ENCODE results near the gene ZNF414.

The ZNF414 gene

GRCh38 chr19:8545743-8546142 lies 31.8 kb upstream of the ZNF414 start:
- DNase-seq (ENCODE audit: low read depth) = no peak
- TF ChIP-seq CTCF (conservative IDR thresholded peaks at IDR 0.05; ENCODE audit: control insufficient read depth, insufficient read depth, low read depth, low read length) = no peak
- H3K4me3 ChIP-seq (ENCODE audit: control insufficient read depth, low read depth, low read length) = no peak overlapping the region

- H3K4me3 ChIP-seq (ENCODE audit: control insufficient read depth, low read depth, low read length) = no peak overlapping the region
Measured at GRCh38 chr19:8544168-8544567, 30.2 kb upstream of the ZNF414 start.

GRCh38 chr19:8539621-8540149 lies 25.7 kb upstream of the ZNF414 start:
- no peak for TF ChIP-seq CTCF (conservative IDR thresholded peaks at IDR 0.05; ENCODE audit: control insufficient read depth, insufficient read depth, low read depth, low read length)
- no peak for DNase-seq (ENCODE audit: low read depth)
- H3K4me3 ChIP-seq (ENCODE audit: control insufficient read depth, low read depth, low read length) = no peak overlapping the region

More at GRCh38 chr19:8544168-8544567, 30.2 kb upstream of the ZNF414 start:
- TF ChIP-seq CTCF (conservative IDR thresholded peaks at IDR 0.05; ENCODE audit: control insufficient read depth, insufficient read depth, low read depth, low read length) = no peak
- DNase-seq (ENCODE audit: low read depth) = no peak

GRCh38 chr19:8537099-8537498 lies 23.1 kb upstream of the ZNF414 start:
- H3K4me3 ChIP-seq (ENCODE audit: control insufficient read depth, low read depth, low read length) = no peak overlapping the region
- TF ChIP-seq CTCF (conservative IDR thresholded peaks at IDR 0.05; ENCODE audit: control insufficient read depth, insufficient read depth, low read depth, low read length) = no peak
- DNase-seq (ENCODE audit: low read depth) = no peak

- H3K4me3 ChIP-seq (ENCODE audit: control insufficient read depth, low read depth, low read length) = no peak overlapping the region
- TF ChIP-seq CTCF (conservative IDR thresholded peaks at IDR 0.05; ENCODE audit: control insufficient read depth, insufficient read depth, low read depth, low read length) = no peak
- DNase-seq (ENCODE audit: low read depth) = no peak
Measured at GRCh38 chr19:8536282-8536681, 22.3 kb upstream of the ZNF414 start.

GRCh38 chr19:8532225-8532624 lies 18.3 kb upstream of the ZNF414 start:
- TF ChIP-seq CTCF (conservative IDR thresholded peaks at IDR 0.05; ENCODE audit: control insufficient read depth, insufficient read depth, low read depth, low read length) = no peak
- DNase-seq (ENCODE audit: low read depth) = no peak

GRCh38 chr19:8531470-8531869 lies 17.5 kb upstream of the ZNF414 start:
- no peak overlapping the region for H3K4me3 ChIP-seq (ENCODE audit: control insufficient read depth, low read depth, low read length)
- TF ChIP-seq CTCF (conservative IDR thresholded peaks at IDR 0.05; ENCODE audit: control insufficient read depth, insufficient read depth, low read depth, low read length) = no peak
- no peak for DNase-seq (ENCODE audit: low read depth)

More at GRCh38 chr19:8532225-8532624, 18.3 kb upstream of the ZNF414 start:
- H3K4me3 ChIP-seq (ENCODE audit: control insufficient read depth, low read depth, low read length) = no peak overlapping the region

Measured in fibroblast of mammary gland (primary cell).